Mammary epithelial cell (primary cell): ENCODE data around the gene APOO.

Experiments
- EZH2 ChIP-seq: IDR thresholded peaks from 2 replicates; pipeline ENCODE4 v1.6.1; 2012; ENCODE audit warnings: low read length, inconsistent platforms, borderline replicate concordance
- TF ChIP-seq, protein P1 (sequence below), 2 donors: IDR thresholded peaks in 1 of 2; conservative IDR thresholded peaks in 1 of 2; 2 replicates each; pipeline ENCODE4 v1.5.1; 2011 to 2012; ENCODE audit warnings: inconsistent platforms in 2 of 2, low read length in 2 of 2, mild to moderate bottlenecking in 2 of 2, control low read depth in 1 of 2, low read depth in 1 of 2; ENCODE audit not compliant: insufficient read depth in 1 of 2; ENCODE audit errors: extremely low read depth in 1 of 2

GRCh38 chrX:23900220-23900797 lies 7.4 kb downstream of the APOO start:
- TF ChIP-seq, protein P1, sequence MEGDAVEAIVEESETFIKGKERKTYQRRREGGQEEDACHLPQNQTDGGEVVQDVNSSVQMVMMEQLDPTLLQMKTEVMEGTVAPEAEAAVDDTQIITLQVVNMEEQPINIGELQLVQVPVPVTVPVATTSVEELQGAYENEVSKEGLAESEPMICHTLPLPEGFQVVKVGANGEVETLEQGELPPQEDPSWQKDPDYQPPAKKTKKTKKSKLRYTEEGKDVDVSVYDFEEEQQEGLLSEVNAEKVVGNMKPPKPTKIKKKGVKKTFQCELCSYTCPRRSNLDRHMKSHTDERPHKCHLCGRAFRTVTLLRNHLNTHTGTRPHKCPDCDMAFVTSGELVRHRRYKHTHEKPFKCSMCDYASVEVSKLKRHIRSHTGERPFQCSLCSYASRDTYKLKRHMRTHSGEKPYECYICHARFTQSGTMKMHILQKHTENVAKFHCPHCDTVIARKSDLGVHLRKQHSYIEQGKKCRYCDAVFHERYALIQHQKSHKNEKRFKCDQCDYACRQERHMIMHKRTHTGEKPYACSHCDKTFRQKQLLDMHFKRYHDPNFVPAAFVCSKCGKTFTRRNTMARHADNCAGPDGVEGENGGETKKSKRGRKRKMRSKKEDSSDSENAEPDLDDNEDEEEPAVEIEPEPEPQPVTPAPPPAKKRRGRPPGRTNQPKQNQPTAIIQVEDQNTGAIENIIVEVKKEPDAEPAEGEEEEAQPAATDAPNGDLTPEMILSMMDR (conservative IDR thresholded peaks at IDR 0.05 in 1 of 2, IDR thresholded peaks at IDR 0.05 in 1 of 2; ENCODE audit: extremely low read depth in 1 of 2, insufficient read depth in 1 of 2, low read depth in 1 of 2, low read length in 2 of 2) = no peak
- no peak for TF ChIP-seq EZH2
